ENCODE data around the gene CTNND2.

Gene CTNND2, protein sequence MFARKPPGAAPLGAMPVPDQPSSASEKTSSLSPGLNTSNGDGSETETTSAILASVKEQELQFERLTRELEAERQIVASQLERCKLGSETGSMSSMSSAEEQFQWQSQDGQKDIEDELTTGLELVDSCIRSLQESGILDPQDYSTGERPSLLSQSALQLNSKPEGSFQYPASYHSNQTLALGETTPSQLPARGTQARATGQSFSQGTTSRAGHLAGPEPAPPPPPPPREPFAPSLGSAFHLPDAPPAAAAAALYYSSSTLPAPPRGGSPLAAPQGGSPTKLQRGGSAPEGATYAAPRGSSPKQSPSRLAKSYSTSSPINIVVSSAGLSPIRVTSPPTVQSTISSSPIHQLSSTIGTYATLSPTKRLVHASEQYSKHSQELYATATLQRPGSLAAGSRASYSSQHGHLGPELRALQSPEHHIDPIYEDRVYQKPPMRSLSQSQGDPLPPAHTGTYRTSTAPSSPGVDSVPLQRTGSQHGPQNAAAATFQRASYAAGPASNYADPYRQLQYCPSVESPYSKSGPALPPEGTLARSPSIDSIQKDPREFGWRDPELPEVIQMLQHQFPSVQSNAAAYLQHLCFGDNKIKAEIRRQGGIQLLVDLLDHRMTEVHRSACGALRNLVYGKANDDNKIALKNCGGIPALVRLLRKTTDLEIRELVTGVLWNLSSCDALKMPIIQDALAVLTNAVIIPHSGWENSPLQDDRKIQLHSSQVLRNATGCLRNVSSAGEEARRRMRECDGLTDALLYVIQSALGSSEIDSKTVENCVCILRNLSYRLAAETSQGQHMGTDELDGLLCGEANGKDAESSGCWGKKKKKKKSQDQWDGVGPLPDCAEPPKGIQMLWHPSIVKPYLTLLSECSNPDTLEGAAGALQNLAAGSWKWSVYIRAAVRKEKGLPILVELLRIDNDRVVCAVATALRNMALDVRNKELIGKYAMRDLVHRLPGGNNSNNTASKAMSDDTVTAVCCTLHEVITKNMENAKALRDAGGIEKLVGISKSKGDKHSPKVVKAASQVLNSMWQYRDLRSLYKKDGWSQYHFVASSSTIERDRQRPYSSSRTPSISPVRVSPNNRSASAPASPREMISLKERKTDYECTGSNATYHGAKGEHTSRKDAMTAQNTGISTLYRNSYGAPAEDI (N-terminal part only)

DNA sequence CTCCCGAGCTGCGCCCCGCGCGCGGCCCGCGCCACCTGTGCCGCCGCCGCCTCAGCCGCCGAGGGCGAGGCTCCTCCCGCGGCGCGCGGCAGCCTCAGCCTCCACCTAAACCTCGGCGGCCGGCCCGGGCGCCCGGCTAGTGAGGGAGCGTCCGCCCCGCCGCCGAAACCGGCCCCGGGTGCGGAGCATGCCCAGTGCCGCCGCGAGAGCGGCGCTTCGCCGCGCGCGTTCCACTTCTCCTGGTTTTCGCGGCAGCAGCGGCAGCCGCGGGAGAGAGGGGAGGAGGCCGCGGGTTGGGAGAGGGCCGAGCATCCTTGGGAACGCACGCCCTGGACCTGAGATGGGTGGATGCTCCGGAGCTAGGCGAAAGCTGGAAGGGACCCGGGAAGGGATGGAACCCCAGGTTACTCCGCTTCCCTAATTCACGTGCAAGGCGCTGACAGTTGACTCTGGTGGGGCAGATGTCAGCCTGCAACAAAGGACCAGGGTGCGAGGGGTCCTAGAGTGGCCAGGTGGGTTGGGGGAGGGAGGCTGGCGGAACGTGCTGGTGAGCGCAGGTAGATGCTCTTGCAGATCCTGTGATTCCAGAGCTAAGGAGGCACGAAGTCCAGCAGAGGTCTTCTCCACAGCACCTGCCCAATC is at the start of gene CTNND2:
Gene CTNND2 (minus strand): TSS at position 182 of the 642 bp plus-strand sequence. CDS start 593 bp downstream, outside the sequence.
- no peak for DNase-seq

DNA sequence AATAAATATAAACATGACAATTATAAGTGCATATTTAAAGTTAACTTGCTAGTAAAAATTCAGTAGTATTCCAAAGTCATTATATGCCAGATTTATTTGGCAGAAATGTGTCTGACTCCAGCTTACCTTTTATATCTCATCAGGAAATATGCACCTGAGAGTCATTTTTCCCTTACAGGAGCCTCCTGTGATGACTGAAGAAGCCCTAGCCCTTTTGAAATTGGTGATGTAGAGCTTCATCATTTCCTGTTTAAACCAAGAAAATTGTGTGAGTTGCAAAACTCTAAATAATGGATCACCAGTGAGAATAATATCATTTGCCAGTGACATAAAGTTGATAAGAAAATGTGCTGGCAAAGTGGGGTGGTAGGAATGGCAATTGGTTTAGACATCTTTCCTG is 42.1 kb upstream of the CTNND2 start:
- no peak for DNase-seq

DNA sequence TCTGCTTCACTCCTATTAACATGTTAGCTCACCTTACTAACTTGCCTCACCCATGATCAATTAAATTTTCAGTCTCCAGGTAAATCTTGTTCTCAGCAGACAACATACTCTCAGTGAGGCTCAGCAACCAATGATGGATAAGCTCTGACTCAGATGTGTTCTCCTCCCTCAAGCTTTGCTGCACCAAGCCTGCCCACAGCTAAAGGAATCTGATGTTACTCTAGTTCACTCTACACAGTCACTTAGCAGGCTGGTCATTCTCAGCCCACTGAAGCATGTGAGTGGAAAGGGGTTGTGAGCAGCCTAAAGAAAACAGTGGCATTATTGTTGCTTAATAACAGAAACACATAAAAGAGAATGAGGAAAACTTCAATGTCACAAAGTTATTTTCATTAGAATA is 37.3 kb upstream of the CTNND2 start:
- DNase-seq, result no peak

DNA sequence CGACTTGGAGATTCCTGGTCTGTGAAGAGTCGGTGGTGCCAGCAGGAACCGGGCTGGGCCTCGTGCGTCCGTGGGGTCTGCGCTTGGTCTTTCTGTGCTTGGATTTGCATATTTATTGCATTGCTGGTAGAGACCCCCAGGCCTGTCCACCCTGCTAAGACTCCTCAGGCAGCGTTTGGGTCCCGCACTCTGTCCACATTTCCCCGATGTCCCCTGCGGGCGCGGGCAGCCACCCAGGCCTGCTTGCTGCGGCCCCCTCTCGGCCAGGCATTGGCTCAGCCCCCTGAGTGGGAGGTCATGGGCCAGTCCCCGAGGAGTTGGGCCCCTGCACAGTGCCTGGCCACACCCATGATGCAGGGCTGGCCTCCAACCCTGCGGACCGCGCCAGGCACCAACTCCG is 27.4 kb upstream of the CTNND2 start:
- no peak for DNase-seq

DNA sequence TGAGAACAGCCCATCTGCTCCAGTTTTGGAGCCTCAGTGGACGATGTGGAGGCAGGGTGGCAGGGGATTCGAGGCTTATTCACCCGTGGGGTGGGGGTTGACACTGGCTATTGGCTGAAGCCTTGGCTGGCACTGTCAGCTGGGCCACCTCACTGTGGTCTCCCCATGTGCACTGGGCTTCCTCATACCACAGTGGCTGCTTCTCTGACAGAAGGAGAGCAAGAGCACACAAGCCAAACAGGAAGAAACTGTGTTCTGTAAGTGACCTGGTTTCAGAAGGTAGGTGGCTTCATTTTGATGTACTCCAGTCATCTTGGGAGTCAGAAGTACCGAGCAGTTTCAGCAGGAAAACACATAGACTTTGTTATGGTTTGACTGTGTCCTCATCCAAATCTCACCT is 24.7 kb upstream of the CTNND2 start:
- DNase-seq, result no peak

DNA sequence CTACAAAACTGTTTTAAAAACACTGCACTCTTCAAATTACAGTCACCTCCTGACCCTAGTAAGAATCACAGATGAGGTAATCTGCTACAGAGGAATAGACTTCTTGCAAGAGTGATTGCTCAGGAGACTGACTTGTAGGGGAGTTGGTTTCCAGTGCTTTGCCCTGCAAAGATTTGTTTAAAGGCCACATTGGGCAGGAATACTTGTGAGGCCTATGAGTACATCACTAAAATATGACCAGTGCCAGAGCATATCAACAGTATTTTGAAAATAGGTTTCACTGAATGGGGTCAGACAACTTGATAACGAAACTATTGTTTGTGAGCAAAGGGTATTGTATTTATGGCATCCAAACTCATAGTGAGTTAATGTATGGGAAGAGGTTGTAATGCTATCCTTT is 21.5 kb upstream of the CTNND2 start:
- DNase-seq, result no peak

DNA sequence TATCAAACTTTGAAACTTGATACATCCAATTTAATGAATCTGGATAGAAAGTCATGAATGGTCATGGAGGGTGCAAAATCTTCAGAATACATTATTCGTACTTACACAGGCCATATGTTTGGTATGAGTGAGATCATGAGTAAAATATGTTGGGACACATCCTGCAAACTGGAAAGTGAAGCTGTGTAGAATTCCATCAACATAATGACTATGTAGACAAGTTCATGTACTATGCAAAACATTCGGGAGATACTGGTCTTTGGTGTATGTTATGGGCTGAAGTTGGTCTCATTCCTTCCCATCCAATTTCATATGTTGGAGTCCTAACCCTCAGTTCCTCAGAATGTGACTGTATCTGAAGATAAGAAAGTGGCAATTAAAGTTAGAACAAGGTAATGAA is 18.1 kb upstream of the CTNND2 start:
- no peak for DNase-seq

DNA sequence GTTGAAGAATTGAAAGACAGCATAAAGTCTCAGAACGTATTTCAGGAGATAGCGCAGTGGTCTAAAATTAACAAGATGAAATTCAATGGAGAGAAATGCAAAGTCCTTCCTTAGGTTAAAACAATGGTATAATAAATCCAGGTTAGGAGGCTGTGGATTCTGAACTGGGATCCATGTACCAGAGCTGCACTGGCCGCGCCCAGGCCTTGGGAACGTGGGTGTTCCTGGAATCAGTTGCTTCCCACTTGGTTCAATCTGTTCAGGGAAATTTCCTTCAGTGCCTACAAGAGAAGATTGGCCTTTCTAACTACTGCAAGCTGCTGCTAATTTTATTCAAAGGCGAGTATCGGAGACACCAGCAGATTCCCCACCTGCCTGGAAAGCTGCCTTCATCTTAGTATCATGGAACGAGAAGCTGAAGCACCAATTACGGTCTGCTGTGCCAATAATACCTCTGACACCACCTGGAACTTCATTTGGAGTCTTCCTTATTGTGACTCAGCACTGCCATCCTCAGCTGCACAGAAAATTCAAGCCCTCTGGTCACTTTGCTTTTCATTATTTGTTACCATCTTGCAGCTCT is 14.3 kb upstream of the CTNND2 start:
- no peak for DNase-seq

DNA sequence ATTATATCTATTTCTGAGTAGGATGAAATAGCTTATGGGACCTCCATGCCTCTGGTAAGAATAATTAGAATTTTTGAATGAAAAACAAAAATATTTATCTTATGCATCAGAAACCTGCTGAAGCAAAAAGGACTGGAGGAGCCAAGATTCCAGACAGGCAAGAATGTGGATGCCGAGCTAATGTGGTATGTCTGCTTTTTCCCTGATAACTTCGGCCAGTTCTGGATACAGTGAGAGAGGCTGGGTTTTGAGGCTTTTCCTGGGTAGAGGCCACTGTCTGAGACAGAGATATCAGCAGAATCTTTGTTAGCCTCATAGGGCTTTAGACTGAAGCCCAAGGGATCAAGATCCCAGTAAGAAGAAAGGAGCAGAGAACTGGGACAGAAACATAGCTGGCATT is 5.2 kb upstream of the CTNND2 start:
- DNase-seq, result no peak

DNA sequence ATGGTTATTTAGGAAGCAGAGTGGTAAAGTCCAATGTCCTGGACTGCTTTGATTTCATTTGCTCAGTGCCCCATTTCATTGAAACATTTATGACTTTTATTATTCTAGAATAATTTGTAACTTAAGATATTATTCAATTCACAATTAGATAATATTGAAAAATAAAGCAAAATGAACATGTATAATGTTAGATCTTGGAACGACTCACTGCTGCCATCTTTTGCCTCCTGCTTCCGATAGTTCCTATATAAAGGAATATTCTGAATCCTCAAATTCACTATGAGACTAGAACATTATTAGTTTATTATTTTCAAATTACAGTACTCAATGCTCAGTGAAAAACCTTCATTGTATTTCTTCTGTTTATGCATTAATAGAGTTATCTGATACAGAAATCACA is 2.3 kb upstream of the CTNND2 start:
- no peak for DNase-seq

DNA sequence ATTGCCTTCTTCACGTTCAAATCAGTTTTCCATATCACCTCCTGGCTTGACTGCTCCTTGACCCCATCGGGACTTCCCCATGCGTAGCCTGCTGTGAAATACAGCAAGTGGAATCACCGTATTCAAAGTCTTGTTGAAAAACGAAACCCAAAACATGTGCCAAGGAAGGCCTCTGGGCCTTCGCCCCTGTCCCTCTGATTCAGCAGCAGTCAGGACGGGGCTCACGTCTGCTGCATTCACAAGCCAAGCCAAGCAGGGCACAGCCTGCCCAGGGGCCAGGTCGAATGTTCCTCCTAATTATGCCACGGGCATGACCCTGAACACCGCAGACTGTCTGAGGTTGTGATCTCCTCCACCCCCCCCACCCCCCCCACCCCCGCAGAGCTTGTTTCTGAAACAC is 960 bp upstream of the CTNND2 start:
- DNase-seq, result no peak

DNA sequence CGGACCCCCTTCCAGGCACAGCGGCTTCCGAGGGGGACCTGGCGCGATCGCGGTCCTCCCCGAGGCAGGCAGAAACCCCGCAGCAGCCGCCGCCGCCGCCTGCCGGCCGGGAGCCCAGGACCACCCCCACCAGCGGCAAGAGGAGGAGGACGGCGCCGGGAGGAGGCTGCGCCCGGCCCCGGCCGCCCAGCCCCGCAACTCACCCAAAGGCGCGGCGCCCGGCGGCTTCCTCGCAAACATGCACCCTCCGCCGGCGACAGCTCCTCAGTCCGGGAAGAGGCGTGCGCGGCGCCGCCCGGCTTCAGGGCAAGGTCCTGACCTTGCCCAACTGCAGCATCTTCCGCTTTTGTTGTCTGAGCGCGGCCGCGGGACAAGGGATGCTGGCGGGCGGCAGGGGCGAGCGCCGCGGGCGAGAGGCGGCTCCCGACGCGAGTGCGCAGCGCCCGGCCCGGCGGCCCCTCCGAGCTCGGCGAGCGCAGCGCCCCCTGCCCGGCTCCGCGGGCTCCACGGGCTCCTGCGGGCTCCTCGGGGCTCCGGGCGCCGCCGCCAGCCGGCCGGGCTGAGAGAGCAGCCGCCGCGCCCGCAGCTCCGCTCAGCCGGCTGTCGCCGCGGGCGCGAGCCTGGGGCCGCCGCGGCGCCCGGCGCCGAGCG is 507 bp downstream of the CTNND2 start:
- DNase-seq, result no peak

DNA sequence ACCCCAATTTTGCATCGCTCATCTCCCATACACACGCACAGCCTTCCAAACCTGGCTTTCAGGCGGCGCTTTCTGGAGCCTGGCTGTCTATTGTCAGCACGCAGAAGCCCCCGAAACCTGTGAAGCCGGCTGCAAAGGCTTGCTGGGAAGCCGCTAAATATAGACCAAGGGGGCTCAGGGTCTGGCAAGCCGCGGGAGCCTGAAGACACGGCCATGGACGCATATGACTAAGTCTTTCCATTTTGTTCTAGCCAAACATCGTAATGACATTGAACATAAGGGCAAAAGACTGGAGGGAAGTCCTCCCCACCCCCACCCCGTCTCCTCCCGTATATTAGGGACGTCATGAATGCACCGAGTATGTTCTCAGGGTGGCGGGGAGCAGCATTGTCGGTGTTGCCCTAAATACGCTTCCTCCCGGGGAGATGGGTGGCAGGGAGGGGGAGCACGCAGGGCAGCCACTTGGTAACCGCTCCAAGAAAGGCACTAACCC is 1.1 kb downstream of the CTNND2 start:
- DNase-seq, result no peak

DNA sequence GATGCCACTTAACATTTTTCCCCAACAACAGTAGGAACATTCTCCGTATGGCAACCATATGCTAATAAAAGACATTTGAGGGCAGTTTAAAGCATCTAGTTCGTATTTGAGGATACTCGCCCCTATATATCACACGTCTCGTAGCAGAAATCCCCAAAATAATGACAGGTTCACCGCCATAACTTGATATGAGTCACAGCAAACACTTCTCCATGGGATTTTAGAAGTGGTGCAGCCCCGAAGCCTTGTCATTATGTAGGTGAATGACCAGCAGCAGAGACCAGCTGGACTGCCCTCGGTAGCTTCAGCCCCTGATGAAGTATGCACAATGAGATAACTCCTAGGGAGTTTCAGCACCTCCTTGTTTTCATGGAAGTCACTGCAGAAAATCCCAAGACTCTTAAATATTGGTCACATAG is 2.0 kb downstream of the CTNND2 start:
- DNase-seq, result no peak

DNA sequence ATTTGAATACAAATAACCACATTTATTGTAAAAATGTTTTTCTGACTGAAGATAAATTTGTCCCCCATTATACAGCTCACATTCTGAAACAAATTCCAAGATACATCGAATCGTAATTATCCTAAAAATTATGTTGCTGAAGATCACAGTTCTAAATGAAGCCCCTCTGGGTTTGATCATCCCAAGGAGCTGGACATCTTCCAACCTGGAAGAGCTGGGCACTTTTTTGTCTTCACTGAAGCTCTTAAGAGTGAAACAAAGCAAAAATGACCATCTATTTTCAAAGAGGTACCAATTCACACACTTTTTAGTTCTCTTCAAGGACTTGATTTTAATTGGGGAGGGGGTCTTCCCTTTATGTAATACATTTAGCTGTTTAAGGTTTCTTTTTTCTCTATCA is 5.5 kb downstream of the CTNND2 start:
- no peak for DNase-seq

DNA sequence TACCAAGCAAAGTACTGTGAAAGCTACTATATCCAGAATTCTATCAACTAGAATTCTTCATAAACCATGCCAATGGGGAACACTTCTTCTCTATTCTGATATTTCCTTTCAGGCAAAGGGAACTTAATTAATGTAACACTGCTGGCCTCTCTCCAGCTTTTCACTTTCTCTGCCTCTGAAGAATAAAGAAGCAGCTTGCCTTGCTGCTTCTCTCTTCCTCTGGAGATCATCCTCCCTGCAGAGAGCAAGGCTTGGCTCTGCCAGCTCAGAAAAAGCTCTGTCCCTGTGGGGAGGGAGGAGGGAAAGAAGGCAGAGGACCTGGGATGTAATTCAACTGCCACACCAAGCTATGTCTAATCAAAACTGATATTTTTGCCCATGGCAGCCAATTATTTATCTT is 6.5 kb downstream of the CTNND2 start:
- DNase-seq, result no peak

DNA sequence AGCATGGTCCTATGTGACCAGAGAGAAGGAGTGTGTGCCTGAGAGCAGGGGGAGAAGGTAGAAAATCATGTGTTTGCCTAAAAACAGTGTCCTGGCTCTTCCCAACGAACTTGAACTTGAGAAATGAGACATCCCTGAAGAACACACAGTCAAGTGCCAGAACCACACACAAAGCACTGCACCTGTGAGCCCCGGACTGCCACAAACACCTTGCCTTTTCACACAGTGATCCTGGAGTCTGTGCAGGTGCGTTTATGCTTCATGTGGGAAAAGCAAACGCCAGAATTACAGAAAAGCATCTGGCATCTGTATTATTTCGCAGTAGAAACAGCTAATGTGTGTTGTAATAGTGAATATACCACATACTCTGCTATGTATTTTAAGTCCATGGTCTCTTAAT is 9.3 kb downstream of the CTNND2 start:
- no peak for DNase-seq

DNA sequence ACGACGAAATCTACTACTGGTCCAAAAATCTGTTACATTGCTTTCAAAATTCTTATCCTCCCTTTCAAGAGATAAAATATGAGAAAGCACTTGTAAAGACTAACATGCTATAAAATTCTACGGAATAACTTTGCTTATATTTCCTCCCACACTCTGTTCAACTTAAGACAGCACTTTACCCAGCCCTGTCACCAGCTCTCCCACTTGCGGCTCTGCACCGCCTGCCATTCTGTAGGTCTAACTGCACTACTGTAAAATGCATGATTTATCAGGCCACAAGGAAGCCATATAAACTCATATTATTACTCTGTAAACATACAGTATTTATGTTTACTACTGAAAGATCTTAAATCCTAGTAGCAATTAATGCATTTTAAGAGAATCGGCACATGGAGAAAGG is 11.4 kb downstream of the CTNND2 start:
- no peak for DNase-seq

DNA sequence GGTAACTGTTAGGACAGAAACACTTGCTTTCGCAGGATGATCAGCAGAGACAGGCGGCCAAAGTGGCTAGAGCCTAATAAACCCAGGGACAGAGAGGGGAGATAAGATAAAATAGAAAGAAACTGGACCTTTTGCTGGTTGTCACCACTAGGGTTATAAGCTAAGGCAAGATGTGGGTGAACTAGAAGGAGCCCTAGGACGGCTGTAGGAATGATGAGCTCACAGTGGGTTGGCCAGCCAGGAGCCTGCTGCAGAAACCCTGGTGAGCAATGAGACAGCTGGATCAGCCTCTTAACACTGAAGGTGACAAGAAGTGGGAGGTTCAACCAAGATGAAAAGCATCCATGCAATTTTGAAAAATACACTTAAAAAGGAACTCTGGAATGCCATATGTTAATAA is 13.5 kb downstream of the CTNND2 start:
- DNase-seq, result no peak

DNA sequence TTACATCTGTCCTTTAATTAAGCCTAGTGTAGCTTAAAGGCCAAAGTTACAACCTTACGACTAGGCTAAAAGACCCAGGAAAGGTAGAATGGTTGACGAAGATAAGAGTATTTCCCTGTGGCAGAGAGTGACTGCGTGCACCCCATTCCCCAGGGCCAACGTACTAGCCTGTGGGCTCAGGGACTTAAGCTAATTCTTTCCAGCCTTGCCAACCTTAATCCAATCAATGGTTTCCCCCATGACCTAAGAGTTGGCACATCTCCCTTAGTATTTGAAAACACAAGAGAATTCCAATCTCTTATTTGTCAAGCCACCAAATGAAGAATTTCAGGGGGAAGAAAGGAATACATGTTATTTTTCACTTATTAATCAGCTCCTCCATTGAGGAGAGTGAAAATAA is 16.0 kb downstream of the CTNND2 start:
- DNase-seq, result no peak

DNA sequence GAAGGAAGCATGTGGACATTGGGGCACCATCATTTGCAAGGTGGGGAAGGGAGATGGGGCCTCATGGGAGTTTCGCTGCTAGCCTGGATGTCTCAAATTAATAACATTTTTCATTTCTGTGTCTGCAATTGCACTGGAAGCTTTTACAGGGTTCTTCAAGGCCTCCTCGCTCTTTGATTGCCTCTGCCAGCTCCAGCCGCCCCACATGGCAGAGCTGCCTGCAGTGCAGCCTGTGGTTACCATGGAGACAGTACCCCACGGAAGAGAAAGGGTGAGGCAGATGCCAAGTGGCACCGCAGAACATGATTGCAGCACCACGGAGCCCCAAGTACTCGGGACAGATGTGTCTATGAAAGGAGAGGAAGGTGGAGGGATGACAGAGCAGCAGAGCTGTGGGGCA is 25.4 kb downstream of the CTNND2 start:
- DNase-seq, result no peak

DNA sequence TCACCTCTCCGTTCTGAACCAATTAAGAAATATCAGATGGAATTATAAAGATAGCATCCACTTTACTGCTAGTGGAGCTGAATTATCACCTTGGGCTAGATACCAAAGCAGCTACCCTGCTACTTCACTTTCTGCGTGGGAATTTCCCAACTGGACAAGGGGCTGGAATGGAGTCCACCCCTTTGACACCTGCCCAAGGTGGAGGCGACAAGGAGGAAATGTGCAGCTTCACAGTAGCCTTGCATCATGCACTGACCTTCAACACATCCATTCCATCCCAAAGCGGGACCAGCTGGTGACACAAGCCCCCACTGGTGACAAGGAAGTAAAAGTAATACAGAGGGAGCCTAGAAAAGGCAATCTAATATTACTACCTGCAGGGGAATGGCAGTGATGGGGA is 30.7 kb downstream of the CTNND2 start:
- DNase-seq, result no peak
